ENCODE results near the gene LOXL1.

DNA sequence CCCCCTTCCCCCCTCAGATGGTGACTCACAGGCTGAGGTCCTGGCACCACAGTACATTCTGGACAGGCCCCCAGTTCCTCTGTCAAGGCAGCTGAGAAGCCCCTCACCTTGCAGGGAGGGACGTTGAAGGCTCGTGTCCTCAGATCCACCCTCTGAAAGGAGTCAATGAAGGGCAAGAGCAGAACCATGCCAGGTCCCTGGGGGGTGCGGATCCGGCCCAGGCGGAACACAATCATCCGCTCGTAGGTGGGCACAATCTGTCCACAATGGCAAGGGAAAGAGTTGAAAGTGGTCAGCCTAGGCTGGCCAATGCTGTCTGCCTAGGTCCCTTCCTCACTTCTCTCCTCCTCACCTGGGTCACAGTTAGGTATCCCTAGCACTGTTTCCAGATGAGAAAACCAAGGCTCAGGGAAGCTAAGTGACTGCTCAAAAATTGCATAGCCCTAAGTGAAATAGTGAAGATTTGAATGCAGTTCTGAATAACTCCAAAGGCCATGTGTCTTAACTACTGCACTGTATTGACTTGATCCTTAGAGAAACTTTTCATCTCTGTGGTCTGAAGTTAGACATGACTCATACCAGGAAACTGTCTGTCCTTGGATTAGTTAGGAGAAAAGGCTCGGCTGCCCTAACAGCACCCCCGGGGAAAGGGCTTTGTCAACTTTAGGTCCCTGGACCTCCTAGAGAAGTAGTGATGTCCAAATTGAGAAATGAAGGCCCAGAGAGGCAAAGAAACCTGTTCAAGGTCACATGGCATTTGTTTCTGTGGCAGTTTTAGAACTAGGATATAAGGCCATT is 62.9 kb downstream of the LOXL1 start:
- TF ChIP-seq CTCF (IDR thresholded peaks at IDR 0.05 in 4 of 5, conservative IDR thresholded peaks at IDR 0.05 in 1 of 5): no peak
- TF ChIP-seq POLR2A (IDR thresholded peaks at IDR 0.05): no peak
